GM18517 (cell line): ENCODE measurements around the gene CIPC.
A peak's percentile ranks its signal among the peaks of the same experiment; 100 is the strongest.

Experiments used
- ATAC-seq: cut with Tn5 transposase; IDR thresholded peaks from one replicate; pipeline ENCODE4 v1.9.1; 2021; ENCODE audit warnings: mild to moderate bottlenecking, moderate library complexity; ENCODE audit not compliant: unreplicated experiment

The CIPC gene

GRCh38 chr14:77099425-77100167 is 1.5 kb downstream of the CIPC start:
- ATAC-seq, result no peak

- ATAC-seq, result no peak
Observed at GRCh38 chr14:77100961-77101360, 2.9 kb downstream of the CIPC start.

GRCh38 chr14:77102154-77102553 is 4.1 kb downstream of the CIPC start:
- no peak for ATAC-seq

GRCh38 chr14:77103475-77103874 is 5.4 kb downstream of the CIPC start:
- ATAC-seq, result no peak

- ATAC-seq, result no peak
Observed at GRCh38 chr14:77103951-77104350, 5.9 kb downstream of the CIPC start.

GRCh38 chr14:77104393-77104792 is 6.3 kb downstream of the CIPC start:
- no peak for ATAC-seq

- ATAC-seq, result no peak
Observed at GRCh38 chr14:77105145-77105939, 7.3 kb downstream of the CIPC start.

- ATAC-seq, result no peak
Observed at GRCh38 chr14:77106666-77107065, 8.6 kb downstream of the CIPC start.

- no peak for ATAC-seq
Observed at GRCh38 chr14:77107228-77107627, 9.2 kb downstream of the CIPC start.

GRCh38 chr14:77108753-77109152 is 10.7 kb downstream of the CIPC start:
- ATAC-seq, result no peak

GRCh38 chr14:77109656-77110055 is 11.6 kb downstream of the CIPC start:
- no peak for ATAC-seq

GRCh38 chr14:77110286-77110685 is 12.2 kb downstream of the CIPC start:
- ATAC-seq, result no peak

GRCh38 chr14:77111021-77111420 is 13.0 kb downstream of the CIPC start:
- no peak for ATAC-seq

- no peak for ATAC-seq
Observed at GRCh38 chr14:77113644-77114043, 15.6 kb downstream of the CIPC start.

- ATAC-seq, result no peak
Observed at GRCh38 chr14:77114609-77115008, 16.6 kb downstream of the CIPC start.

- no peak for ATAC-seq
Observed at GRCh38 chr14:77116172-77116817, 18.2 kb downstream of the CIPC start.

GRCh38 chr14:77119851-77120250 is 21.8 kb downstream of the CIPC start:
- ATAC-seq, result no peak

GRCh38 chr14:77120771-77121743 is 23.0 kb downstream of the CIPC start:
- peak; percentile 87 for ATAC-seq

- ATAC-seq, result no peak
Observed at GRCh38 chr14:77122526-77123125, 24.6 kb downstream of the CIPC start.
